ENCODE measurements around the gene CETP. TPM values are rescaled to one million over a fixed set of nuclear protein-coding genes. Genes with fewer than 3 reads are reported as not detected.
A peak's percentile ranks its signal among the peaks of the same experiment; 100 is the strongest.

CETP gene
- total RNA-seq, 3 donors from 2014 or later (not counting 1 experiment from before 2014, with no cell fraction given) = 0.14 TPM; not detected in 2

DNA sequence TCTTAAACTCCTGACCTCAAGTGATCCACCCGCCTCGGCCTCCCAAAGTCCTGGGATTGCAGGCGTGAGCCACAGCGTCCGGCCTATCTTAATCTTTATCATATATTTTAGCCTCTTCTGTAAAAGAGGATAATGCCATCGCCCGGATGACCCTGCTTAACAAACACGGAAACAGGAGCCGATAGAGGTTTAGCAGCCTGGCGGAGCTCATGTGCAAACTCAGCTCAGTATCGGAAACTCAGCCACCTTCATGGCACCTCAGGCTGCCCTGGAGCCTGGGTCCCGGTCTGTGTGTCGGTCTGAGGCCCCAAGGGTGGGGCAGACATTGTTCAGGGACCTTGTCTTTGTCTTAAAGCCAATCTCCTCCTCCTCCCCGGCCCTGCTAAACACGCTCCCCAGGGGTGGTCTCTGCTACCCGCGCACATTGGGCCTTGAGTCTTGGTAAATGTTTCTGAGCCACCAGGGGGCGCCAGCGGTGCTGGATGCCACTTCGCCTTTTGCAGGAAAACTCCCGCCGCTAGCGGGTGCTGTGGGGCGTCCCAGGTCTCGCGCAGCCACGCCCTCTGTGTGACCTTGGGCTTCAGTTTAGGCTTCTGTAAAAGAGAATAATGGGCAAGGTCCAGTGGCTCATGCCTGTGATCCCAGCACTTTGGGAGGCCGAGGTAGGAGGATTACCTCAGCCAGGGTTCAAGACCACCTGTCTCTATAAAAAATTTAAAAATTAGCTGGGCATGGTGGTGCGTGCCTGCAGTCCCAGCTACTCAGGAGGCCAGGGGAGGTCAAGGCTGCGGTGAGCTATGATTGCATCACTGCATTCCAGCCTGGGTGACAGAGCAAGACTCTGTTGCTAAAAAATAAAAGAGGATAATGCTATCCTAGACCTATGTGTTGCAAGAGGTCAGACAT is 2.7 kb downstream of the CETP start:
- Histone ChIP-seq H3K27ac (ENCODE audit: low read length) (no peak overlapping the region), H3K36me3 (ENCODE audit: control insufficient read depth, insufficient read depth, low read length) (no peaks in the 10 kb centered on the region), H3K4me3 (ENCODE audit: low read length) (no peak overlapping the region), H3K9me3 (ENCODE audit: control insufficient read depth, insufficient read depth, low read length) (no peaks in the 10 kb centered on the region), H3K27me3 (ENCODE audit: control insufficient read depth, insufficient read depth, low read length) (no peaks in the 10 kb centered on the region), H3K4me1 (ENCODE audit: control insufficient read depth, insufficient read depth, low read length) (peaks cover 18% of the 10 kb centered on the region)
- ATAC-seq (peak; percentile 98 to 99 (median 98)), DNase-seq (peak; percentile 94 to 97)
- Mint-ChIP-seq H3K36me3 (no peaks in the 10 kb centered on the region), H3K27ac (peak overlapping the region; percentile 50 to 66), H3K4me1 (peaks cover 12 to 18% of the 10 kb centered on the region in 2 donors), H3K4me3 (no peak overlapping the region), H3K9me3 (no peaks in the 10 kb centered on the region), H3K27me3 (ENCODE audit: low read depth in 2 of 2) (no peaks in the 10 kb centered on the region)
- 47% methylated on average over 30 of the region's 30 CpGs for WGBS (ENCODE audit: insufficient coverage)
- TF ChIP-seq, protein P1, sequence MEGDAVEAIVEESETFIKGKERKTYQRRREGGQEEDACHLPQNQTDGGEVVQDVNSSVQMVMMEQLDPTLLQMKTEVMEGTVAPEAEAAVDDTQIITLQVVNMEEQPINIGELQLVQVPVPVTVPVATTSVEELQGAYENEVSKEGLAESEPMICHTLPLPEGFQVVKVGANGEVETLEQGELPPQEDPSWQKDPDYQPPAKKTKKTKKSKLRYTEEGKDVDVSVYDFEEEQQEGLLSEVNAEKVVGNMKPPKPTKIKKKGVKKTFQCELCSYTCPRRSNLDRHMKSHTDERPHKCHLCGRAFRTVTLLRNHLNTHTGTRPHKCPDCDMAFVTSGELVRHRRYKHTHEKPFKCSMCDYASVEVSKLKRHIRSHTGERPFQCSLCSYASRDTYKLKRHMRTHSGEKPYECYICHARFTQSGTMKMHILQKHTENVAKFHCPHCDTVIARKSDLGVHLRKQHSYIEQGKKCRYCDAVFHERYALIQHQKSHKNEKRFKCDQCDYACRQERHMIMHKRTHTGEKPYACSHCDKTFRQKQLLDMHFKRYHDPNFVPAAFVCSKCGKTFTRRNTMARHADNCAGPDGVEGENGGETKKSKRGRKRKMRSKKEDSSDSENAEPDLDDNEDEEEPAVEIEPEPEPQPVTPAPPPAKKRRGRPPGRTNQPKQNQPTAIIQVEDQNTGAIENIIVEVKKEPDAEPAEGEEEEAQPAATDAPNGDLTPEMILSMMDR (IDR thresholded peaks at IDR 0.05) = peak; percentile 100
- intact Hi-C loops (cut with micrococcal nuclease) = loop anchor here (1.0 kb wide), 2 partner anchors 81 to 204 kb away; no protein-coding TSS in a partner anchor

DNA sequence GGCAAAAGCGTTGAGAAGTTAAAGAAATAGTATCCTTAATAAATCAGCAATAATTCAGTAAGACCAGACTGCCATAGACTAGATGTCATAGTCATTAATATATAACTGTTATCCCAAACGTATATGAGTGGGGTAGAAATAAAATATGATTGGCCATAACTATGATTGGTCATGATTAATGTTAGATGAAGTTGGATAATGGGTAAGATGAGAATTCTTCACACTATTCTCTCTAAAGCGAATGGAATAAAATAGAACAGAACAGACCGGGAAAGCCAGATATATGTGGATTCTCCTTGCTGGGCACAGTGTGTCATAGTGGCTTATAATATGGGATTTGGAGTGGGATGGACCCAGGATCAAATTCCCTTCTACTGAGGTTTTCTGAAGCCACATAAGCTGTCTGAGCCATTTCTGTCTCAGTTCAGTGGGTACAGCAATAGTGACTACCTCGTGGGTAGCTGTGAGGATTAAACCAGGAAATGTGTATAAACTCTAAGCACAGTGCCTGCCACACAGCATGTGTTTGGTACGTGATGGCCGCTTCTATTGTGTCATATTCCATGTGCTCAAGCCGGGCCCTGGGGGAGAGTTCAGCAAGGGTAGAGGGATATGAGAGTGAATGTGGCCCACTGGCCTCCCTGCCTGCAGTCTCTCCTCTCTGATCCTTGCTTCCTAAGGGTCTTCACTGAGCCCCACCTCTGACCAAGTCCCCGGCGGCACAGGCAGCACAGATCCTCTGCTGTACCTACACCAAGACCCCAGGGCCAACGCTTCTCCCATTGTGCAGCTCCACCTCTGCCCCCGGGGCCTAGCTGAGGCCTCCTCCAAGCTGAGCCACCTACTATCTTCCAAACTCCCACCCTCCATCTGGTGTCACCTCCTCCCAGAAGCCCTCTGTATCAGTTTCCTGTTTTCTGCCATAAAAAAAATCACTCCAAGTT is 3.7 kb downstream of the CETP start:
- 75% methylated on average over 9 of the region's 12 CpGs for WGBS (ENCODE audit: insufficient coverage)
- Mint-ChIP-seq H3K27ac (peak overlapping the region in 1 of 2 donors; percentile 66), H3K9me3 (no peaks in the 10 kb centered on the region), H3K4me1 (peaks cover 12 to 18% of the 10 kb centered on the region in 2 donors), H3K27me3 (ENCODE audit: low read depth in 2 of 2) (no peaks in the 10 kb centered on the region), H3K36me3 (no peaks in the 10 kb centered on the region), H3K4me3 (no peak overlapping the region)
- H3K27me3 ChIP-seq (ENCODE audit: control insufficient read depth, insufficient read depth, low read length) = no peaks in the 10 kb centered on the region
- intact Hi-C loops (cut with micrococcal nuclease) = no loop called here
- TF ChIP-seq, protein P1 (IDR thresholded peaks at IDR 0.05) = no peak
- no peak overlapping the region for H3K27ac ChIP-seq (ENCODE audit: low read length)
- no peaks in the 10 kb centered on the region for H3K9me3 ChIP-seq (ENCODE audit: control insufficient read depth, insufficient read depth, low read length)
- H3K4me3 ChIP-seq (ENCODE audit: low read length) = no peak overlapping the region
- DNase-seq (no peak), ATAC-seq (no peak)
- no peaks in the 10 kb centered on the region for H3K36me3 ChIP-seq (ENCODE audit: control insufficient read depth, insufficient read depth, low read length)
- H3K4me1 ChIP-seq (ENCODE audit: control insufficient read depth, insufficient read depth, low read length) = peaks cover 18% of the 10 kb centered on the region

DNA sequence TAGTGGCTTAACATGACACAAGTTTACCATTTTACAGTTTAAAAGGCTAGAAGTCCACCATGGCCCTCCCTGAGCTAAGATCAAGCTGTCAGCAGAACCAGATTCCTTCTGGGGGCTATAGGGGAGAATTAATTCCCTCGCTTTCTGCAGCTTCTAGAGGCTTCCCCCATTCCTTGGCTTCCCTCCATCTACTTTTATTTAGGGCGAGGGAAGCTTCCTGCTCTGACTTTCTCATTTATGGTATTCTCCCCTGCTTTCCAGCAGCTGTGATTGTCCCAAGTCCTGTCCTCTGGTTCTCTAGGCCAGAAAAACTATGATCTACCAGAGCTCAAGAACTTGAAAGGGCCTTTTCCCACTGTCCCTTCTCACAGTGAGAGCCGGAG is 4.3 kb downstream of the CETP start:
- H3K4me3 ChIP-seq (ENCODE audit: low read length) = no peak overlapping the region
- DNase-seq = no peak
- H3K4me3 Mint-ChIP-seq = no peak overlapping the region

More for the DNA sequence above, 4.3 kb downstream of the CETP start:
- Histone ChIP-seq H3K27ac (ENCODE audit: low read length) (no peak overlapping the region), H3K27me3 (ENCODE audit: control insufficient read depth, insufficient read depth, low read length) (no peaks in the 10 kb centered on the region), H3K9me3 (ENCODE audit: control insufficient read depth, insufficient read depth, low read length) (no peaks in the 10 kb centered on the region), H3K36me3 (ENCODE audit: control insufficient read depth, insufficient read depth, low read length) (no peaks in the 10 kb centered on the region), H3K4me1 (ENCODE audit: control insufficient read depth, insufficient read depth, low read length) (peaks cover 18% of the 10 kb centered on the region)
- TF ChIP-seq, protein P1 (IDR thresholded peaks at IDR 0.05) = no peak
- no peak for ATAC-seq
- intact Hi-C loops (cut with micrococcal nuclease) = no loop called here
- Mint-ChIP-seq H3K9me3 (no peaks in the 10 kb centered on the region), H3K27me3 (ENCODE audit: low read depth in 2 of 2) (no peaks in the 10 kb centered on the region), H3K27ac (peak overlapping the region in 1 of 2 donors; percentile 58), H3K36me3 (no peaks in the 10 kb centered on the region), H3K4me1 (peaks cover 12 to 18% of the 10 kb centered on the region in 2 donors)
- WGBS (ENCODE audit: insufficient coverage) = 94% methylated on average over 3 of the region's 3 CpGs
